GM20431 (cell line): Measurements from ENCODE around the gene GLI1.
"Not testable (repeated sequence)": the region's sequence is repeated elsewhere in the genome, so short reads cannot be mapped to it uniquely, and the experiment has no call there.

Source experiments
- in situ Hi-C: fragments of 300-500 bp; cut with MseI, MboI; formaldehyde crosslinking; loops from one replicate; pipeline ENCODE4 v1.15.0; 2020; ENCODE audit warnings: low sequenced_read_pairs; ENCODE audit not compliant: unreplicated experiment

GLI1 gene

GRCh38 chr12:57439762-57440266 lies 19.8 kb upstream of the GLI1 start:
- in situ Hi-C loops, result no loop called here

- in situ Hi-C loops, result not testable (repeated sequence)
These were observed 18.2 kb upstream of the GLI1 start for GRCh38 chr12:57441393-57441792.

DNA sequence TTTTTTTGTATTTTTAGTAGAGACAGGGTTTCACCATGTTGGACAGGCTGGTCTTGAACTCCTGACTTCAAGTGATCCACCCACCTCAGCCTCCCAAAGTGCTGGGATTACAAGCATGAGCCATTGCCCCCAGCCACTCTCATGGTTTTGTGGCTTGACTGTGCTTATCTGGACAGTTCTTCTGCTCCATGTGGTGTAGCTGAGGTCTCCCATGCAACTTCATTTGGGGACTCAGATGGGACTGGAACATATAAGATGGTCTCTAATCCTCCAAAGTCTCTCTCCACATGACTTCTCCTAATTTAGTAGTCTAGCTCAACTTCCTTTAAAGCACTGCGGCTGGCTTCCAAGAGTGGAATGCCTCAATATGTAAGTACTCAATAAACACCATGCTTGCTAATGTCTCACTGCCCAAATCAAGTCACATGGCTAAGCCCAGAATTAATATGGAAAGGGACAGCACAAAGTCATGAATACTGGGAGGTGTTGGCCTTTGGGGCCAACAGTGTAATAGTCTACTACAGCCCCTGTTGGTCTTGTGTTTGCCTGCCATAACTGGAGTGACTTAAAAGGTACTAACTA lies 17.6 kb upstream of the GLI1 start:
- in situ Hi-C loops, result no loop called here

- in situ Hi-C loops, result not testable (repeated sequence)
These were observed 15.2 kb upstream of the GLI1 start for GRCh38 chr12:57444337-57444736.

GRCh38 chr12:57444744-57445143 lies 14.8 kb upstream of the GLI1 start:
- in situ Hi-C loops, result no loop called here

GRCh38 chr12:57446292-57446960 lies 13.2 kb upstream of the GLI1 start:
- in situ Hi-C loops, result no loop called here

DNA sequence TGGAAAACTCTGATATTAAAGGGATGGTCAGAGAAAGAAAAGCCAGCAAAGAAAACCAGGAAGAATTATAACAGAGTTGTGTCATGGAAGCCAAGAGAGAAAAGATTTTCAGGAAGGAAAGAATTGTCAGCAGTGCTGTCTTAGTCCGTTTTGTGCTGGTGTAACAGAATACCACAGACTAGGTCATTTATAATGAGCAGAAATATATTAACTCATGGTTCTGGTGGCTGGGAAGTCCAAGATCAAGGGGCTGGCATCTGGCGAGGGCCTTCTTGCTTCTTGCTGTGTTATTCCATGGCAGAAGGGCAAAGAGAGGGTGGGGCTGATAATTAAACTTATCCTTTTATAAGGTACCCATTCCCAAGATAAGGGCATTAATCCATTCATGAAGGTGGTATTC lies 10.9 kb upstream of the GLI1 start:
- in situ Hi-C loops, result no loop called here

- in situ Hi-C loops, result no loop called here
These were observed 10.2 kb upstream of the GLI1 start for GRCh38 chr12:57449375-57449774.

GRCh38 chr12:57450057-57450456 lies 9.5 kb upstream of the GLI1 start:
- in situ Hi-C loops, result loop anchor here (10.0 kb wide), 1 partner anchor 185 kb away; no protein-coding TSS in a partner anchor

DNA sequence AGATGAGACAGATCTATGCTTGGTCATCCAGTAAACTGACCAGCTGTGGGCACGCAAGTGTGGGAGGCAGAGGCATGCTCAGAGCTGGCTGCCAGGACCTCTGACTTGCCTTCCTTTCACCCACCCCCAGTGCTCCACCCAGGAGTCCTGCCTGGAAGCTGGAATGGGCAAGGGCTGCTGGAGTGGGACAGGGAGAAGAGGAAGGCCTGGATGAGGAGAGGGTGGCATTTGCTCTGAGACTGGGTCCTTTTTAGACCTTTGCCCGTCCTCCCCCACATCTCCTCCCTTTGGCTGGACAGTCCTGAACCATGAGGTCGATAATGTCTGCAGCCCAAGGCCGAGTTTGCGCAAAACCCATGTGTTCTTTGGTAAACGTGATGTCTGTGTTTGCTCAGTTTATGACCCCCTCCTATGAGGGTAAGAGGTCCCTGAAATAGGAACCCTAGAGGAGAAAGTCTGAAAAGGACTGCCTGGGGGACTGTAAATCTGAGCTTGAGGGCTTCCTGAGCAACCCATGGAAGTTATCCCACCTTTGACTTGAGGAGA lies 8.3 kb upstream of the GLI1 start:
- in situ Hi-C loops, result loop anchor here (10.0 kb wide), 1 partner anchor 187 kb away; no protein-coding TSS in a partner anchor

GRCh38 chr12:57452181-57452936 lies 7.2 kb upstream of the GLI1 start:
- in situ Hi-C loops, result loop anchor here (10.0 kb wide), 1 partner anchor 188 kb away; no protein-coding TSS in a partner anchor

- in situ Hi-C loops, result loop anchor here (10.0 kb wide), 1 partner anchor 188 kb away; no protein-coding TSS in a partner anchor
These were observed 6.6 kb upstream of the GLI1 start for GRCh38 chr12:57452937-57453509.

DNA sequence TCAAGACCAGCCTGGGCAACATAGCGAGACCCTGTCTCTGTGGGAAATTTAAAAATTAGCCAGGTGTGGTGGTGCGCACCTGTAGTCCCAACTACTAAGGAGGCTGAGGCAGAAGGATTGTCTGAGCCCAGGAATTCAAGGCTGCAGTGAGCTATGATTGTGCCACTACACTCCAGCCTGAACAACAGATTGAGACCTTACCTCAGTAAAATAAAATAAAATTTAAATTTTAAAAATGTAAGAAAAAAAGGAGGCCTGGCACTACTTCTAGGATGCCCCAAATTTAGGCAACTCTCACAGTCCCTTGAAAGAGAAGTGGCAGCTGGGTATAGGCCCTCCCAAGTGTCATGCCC lies 5.4 kb upstream of the GLI1 start:
- in situ Hi-C loops, result loop anchor here (10.0 kb wide), 1 partner anchor 189 kb away; no protein-coding TSS in a partner anchor

DNA sequence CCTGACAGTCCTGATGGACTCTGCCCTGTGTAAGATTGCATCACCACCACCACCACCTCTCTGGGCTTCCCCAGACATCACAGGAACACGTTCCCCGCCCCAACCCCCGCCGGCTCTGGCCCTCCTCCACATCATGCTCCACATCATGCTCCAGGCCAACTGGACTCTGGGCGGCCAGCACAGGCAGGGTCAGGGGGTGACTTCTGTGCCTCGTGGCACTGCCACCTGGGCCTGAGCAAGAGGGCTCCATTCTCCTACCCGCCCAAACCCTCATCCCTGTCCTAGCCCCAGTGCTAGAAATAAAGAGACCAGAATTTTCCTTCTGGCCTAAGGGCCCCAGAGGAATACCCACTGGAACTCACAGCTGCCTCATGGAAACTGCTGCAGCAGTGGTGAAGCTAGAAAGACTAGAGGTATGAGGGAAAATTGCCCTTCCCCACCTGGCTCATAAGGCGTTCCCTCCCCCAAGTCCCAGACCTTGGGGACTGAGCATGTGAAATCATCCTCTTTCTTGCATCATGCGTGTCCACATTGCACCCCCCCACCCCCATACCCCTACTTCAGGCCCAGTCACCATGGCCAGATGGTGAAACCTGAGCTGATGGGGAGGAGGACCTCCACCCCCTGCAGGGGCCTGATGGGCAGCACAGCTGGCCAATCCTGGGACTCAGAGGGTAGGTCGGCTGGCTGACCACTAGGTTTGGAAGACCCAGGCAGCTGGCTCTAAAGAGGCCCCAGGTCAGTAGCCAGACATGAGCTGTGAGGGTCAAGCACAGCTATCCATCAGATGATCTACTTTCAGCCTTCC lies 4.8 kb upstream of the GLI1 start, which contains the start of gene INHBE:
TSS of gene INHBE (plus strand) at position 742 of the 808 bp plus-strand sequence. CDS start 230 bp downstream, outside the sequence.
- in situ Hi-C loops, result loop anchor here (10.0 kb wide), 1 partner anchor 190 kb away; no protein-coding TSS in a partner anchor

DNA sequence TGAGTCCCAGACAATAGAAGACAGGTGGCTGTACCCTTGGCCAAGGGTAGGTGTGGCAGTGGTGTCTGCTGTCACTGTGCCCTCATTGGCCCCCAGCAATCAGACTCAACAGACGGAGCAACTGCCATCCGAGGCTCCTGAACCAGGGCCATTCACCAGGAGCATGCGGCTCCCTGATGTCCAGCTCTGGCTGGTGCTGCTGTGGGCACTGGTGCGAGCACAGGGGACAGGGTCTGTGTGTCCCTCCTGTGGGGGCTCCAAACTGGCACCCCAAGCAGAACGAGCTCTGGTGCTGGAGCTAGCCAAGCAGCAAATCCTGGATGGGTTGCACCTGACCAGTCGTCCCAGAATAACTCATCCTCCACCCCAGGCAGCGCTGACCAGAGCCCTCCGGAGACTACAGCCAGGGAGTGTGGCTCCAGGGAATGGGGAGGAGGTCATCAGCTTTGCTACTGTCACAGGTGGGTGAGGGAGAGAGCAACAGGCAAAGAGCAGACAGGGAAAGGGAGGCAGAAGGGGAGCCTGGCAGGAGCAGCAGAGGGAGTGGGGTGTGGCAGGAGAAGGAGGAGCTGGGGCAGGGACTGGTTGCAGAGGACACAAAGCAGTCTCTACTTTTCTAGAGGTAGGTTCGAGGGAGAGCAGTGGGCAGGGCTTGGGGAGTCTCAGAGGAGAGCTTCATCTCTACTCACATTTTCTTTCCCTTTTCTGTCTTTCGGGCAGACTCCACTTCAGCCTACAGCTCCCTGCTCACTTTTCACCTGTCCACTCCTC lies 4.0 kb upstream of the GLI1 start:
- in situ Hi-C loops, result loop anchor here (10.0 kb wide), 1 partner anchor 191 kb away; no protein-coding TSS in a partner anchor

DNA sequence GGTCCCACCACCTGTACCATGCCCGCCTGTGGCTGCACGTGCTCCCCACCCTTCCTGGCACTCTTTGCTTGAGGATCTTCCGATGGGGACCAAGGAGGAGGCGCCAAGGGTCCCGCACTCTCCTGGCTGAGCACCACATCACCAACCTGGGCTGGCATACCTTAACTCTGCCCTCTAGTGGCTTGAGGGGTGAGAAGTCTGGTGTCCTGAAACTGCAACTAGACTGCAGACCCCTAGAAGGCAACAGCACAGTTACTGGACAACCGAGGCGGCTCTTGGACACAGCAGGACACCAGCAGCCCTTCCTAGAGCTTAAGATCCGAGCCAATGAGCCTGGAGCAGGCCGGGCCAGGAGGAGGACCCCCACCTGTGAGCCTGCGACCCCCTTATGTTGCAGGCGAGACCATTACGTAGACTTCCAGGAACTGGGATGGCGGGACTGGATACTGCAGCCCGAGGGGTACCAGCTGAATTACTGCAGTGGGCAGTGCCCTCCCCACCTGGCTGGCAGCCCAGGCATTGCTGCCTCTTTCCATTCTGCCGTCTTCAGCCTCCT lies 3.4 kb upstream of the GLI1 start:
- in situ Hi-C loops, result loop anchor here (10.0 kb wide), 1 partner anchor 191 kb away; no protein-coding TSS in a partner anchor

DNA sequence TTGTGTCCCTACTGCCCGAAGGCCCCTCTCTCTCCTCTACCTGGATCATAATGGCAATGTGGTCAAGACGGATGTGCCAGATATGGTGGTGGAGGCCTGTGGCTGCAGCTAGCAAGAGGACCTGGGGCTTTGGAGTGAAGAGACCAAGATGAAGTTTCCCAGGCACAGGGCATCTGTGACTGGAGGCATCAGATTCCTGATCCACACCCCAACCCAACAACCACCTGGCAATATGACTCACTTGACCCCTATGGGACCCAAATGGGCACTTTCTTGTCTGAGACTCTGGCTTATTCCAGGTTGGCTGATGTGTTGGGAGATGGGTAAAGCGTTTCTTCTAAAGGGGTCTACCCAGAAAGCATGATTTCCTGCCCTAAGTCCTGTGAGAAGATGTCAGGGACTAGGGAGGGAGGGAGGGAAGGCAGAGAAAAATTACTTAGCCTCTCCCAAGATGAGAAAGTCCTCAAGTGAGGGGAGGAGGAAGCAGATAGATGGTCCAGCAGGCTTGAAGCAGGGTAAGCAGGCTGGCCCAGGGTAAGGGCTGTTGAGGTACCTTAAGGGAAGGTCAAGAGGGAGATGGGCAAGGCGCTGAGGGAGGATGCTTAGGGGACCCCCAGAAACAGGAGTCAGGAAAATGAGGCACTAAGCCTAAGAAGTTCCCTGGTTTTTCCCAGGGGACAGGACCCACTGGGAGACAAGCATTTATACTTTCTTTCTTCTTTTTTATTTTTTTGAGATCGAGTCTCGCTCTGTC lies 2.7 kb upstream of the GLI1 start:
- in situ Hi-C loops, result loop anchor here (10.0 kb wide), 1 partner anchor 192 kb away; no protein-coding TSS in a partner anchor
